ENCODE results near the gene POLN. TPM values are rescaled to one million over a fixed set of nuclear protein-coding genes. Genes with fewer than 3 reads are reported as not detected.

Gene POLN
- total and polyA plus RNA-seq, 2 of the 4 experiments (the other 2 are of a cell fraction): 0.63 to 0.72 TPM

- H3K18ac ChIP-seq (ENCODE audit: low read depth, low read length): no peak overlapping the region
- dilution Hi-C loops (cut with HindIII; ENCODE audit: low sequenced_read_pairs, unreplicated experiment): no loop called here
- no peak overlapping the region for H2AFZ ChIP-seq (replicated peaks; ENCODE audit: low read length, poor library complexity)
- no peaks in the 10 kb centered on the region for H3K9me3 ChIP-seq (ENCODE audit: control insufficient read depth, insufficient read depth, low read length)
- H2AK9ac ChIP-seq (replicated peaks; ENCODE audit: low read depth, low read length, poor library complexity): no peak overlapping the region
- H3K27ac ChIP-seq (ENCODE audit: insufficient read depth, low read length): no peak overlapping the region
- no peak overlapping the region for H3K56ac ChIP-seq (ENCODE audit: extremely low read depth, insufficient read depth, low read length)
- no peak overlapping the region for H3K4me3 ChIP-seq (ENCODE audit: insufficient read depth, low read depth, low read length)
- no peaks in the 10 kb centered on the region for H3K9me1 ChIP-seq (ENCODE audit: insufficient read depth, low read length)
- no peaks in the 10 kb centered on the region; the same call in 1 of the 2 replicates for H3K4me1 ChIP-seq (ENCODE audit: control insufficient read depth, insufficient read depth, low read length)
- intact Hi-C loops (cut with micrococcal nuclease): no loop called here
- H3K27me3 ChIP-seq (ENCODE audit: control insufficient read depth, insufficient read depth, low read length): peaks cover 2% of the 10 kb centered on the region; the same call in 1 of the 2 replicates
- H2BK20ac ChIP-seq (ENCODE audit: low read depth, low read length): no peak overlapping the region
- no peak overlapping the region for H2BK5ac ChIP-seq (ENCODE audit: low read depth, low read length, poor library complexity, severe bottlenecking)
- no TSS peak for BruUV-seq (replicated peaks)
- CTCF ChIA-PET: no interaction called here
- in situ Hi-C loops (cut with MboI; ENCODE audit: low sequenced_read_pairs): no loop called here
- no peak for DNase-seq
- WGBS, 2 experiments (ENCODE audit: extremely low coverage in 2 of 2, insufficient read length in 1 of 2): 69% methylated on average over 9 of the region's 24 CpGs; no CpG with 5 or more reads in 1 of the 2 experiments
- POLR2A ChIA-PET (ENCODE audit: unreplicated experiment): no interaction called here
- no peaks in the 10 kb centered on the region for H4K20me1 ChIP-seq (ENCODE audit: insufficient read depth, low read length)
- TF ChIP-seq NFE2L2 (IDR thresholded peaks at IDR 0.05; ENCODE audit: low read depth, low read length) (no peak), FOS (IDR thresholded peaks at IDR 0.05; ENCODE audit: low read depth, low read length) (no peak), MAZ (IDR thresholded peaks at IDR 0.05; ENCODE audit: borderline replicate concordance, low read depth, low read length) (no peak), RFX5 (IDR thresholded peaks at IDR 0.05; ENCODE audit: low read depth, low read length) (no peak), BHLHE40 (IDR thresholded peaks at IDR 0.05; ENCODE audit: low read depth, low read length) (no peak), MXI1 (IDR thresholded peaks at IDR 0.05; ENCODE audit: borderline replicate concordance, low read depth, low read length) (no peak), RAD21 (IDR thresholded peaks at IDR 0.05; ENCODE audit: low read length) (no peak), CHD1 (IDR thresholded peaks at IDR 0.05; ENCODE audit: low read depth, low read length) (no peak), ELK1 (IDR thresholded peaks at IDR 0.05; ENCODE audit: borderline replicate concordance, low read depth, low read length) (no peak), CTCF (conservative IDR thresholded peaks at IDR 0.05; ENCODE audit: low read depth, low read length) (no peak), RCOR1 (IDR thresholded peaks at IDR 0.05; ENCODE audit: insufficient replicate concordance, low read length) (no peak), CEBPB (IDR thresholded peaks at IDR 0.05; ENCODE audit: low read depth, low read length) (no peak), MAFK (IDR thresholded peaks at IDR 0.05; ENCODE audit: low read depth, low read length) (no peak), USF2 (IDR thresholded peaks at IDR 0.05; ENCODE audit: low read depth, low read length) (no peak), SMC3 (IDR thresholded peaks at IDR 0.05; ENCODE audit: low read depth, low read length) (no peak), POLR2A (IDR thresholded peaks at IDR 0.05; ENCODE audit: low read depth, low read length) (no peak)
- no peak overlapping the region for H3K4ac ChIP-seq (ENCODE audit: low read depth, low read length)
- H3K14ac ChIP-seq (replicated peaks; ENCODE audit: low read depth, low read length): no peak overlapping the region
- H3K9ac ChIP-seq (ENCODE audit: low read depth, low read length): no peak overlapping the region
- no peak overlapping the region for H4K8ac ChIP-seq (ENCODE audit: low read depth in 2 of 2, low read length in 2 of 2)
- H2BK15ac ChIP-seq (ENCODE audit: low read depth, low read length): no peak overlapping the region
- H3K4me2 ChIP-seq (ENCODE audit: low read depth, low read length): no peak overlapping the region
- no peak overlapping the region for H4K91ac ChIP-seq (ENCODE audit: insufficient read depth, low read depth, low read length)
- no peaks in the 10 kb centered on the region for H3K79me1 ChIP-seq (ENCODE audit: low read depth in 1 of 2, low read length in 2 of 2)
- no peak for ATAC-seq (ENCODE audit: low read depth)
- H2BK120ac ChIP-seq (ENCODE audit: low read depth, low read length): no peak overlapping the region
- H2AK5ac ChIP-seq (ENCODE audit: low read depth, low read length): no peak overlapping the region
- H4K5ac ChIP-seq (ENCODE audit: low read depth, low read length): no peak overlapping the region
- H3K36me3 ChIP-seq (ENCODE audit: control insufficient read depth, insufficient read depth, low read length): no peaks in the 10 kb centered on the region
- no peak overlapping the region for H3K23ac ChIP-seq (ENCODE audit: low read depth, low read length)
Measured at GRCh38 chr4:2273657-2274319, 31.9 kb upstream of the POLN start.

Data from IMR-90 (cell line).